Mesenchymal stem cell (in vitro differentiated cells and primary cell): ENCODE data around the gene CHST12. TPM values are rescaled to one million over a fixed set of nuclear protein-coding genes. Genes with fewer than 3 reads are reported as not detected.

Experiments used
- DNase-seq: peaks from one replicate; pipeline ENCODE4 v3.0.0-alpha.2; 2013
- H2AFZ ChIP-seq: one replicate; pipeline ENCODE4 v1.6.1; 2013; ENCODE audit warnings: low read depth, mild to moderate bottlenecking, control low read depth, inconsistent platforms, low read length, moderate library complexity
- H2AK5ac ChIP-seq: 2 replicates; pipeline ENCODE4 v1.6.1; 2013; ENCODE audit warnings: low read length, moderate library complexity, mild to moderate bottlenecking, inconsistent platforms; ENCODE audit not compliant: severe bottlenecking
- H2BK120ac ChIP-seq: one replicate; pipeline ENCODE4 v1.6.1; 2013; ENCODE audit warnings: low read depth, mild to moderate bottlenecking, inconsistent platforms, low read length, moderate library complexity
- H2BK12ac ChIP-seq, 2 experiments: one replicate each; pipeline ENCODE4 v1.6.1; 2013; ENCODE audit warnings: inconsistent platforms in 2 of 2, low read length in 2 of 2, mild to moderate bottlenecking in 2 of 2, moderate library complexity in 2 of 2, control low read depth in 1 of 2
- H2BK15ac ChIP-seq: one replicate; pipeline ENCODE4 v1.6.1; 2013; ENCODE audit warnings: mild to moderate bottlenecking, low read depth, inconsistent platforms; ENCODE audit not compliant: poor library complexity, severe bottlenecking
- H2BK5ac ChIP-seq: 2 replicates; pipeline ENCODE4 v1.6.1; 2013; ENCODE audit warnings: low read depth, mild to moderate bottlenecking, low read length, control low read depth, inconsistent platforms; ENCODE audit not compliant: poor library complexity, severe bottlenecking
- H3K14ac ChIP-seq, 2 experiments: one replicate each; pipeline ENCODE4 v1.6.1; 2013; ENCODE audit warnings: inconsistent platforms in 2 of 2, low read length in 2 of 2, control low read depth in 1 of 2, mild to moderate bottlenecking in 1 of 2, moderate library complexity in 1 of 2
- H3K18ac ChIP-seq, 2 experiments: one replicate each; pipeline ENCODE4 v1.6.1; 2013; ENCODE audit warnings: inconsistent platforms in 2 of 2, low read length in 2 of 2, control low read depth in 1 of 2, low read depth in 1 of 2, mild to moderate bottlenecking in 1 of 2
- H3K23ac ChIP-seq, 2 experiments: one replicate each; pipeline ENCODE4 v1.6.1; 2013; ENCODE audit warnings: inconsistent platforms in 2 of 2, low read length in 2 of 2, mild to moderate bottlenecking in 2 of 2, moderate library complexity in 2 of 2, control low read depth in 1 of 2
- H3K27ac ChIP-seq: 2 replicates; pipeline ENCODE4 v1.5.1; 2013; ENCODE audit warnings: mild to moderate bottlenecking, moderate library complexity, low read length, control low read depth, inconsistent platforms; ENCODE audit not compliant: poor library complexity, severe bottlenecking
- H3K27me3 ChIP-seq, 2 experiments: 2 replicates each; pipeline versions ENCODE4 v1.6.1 to v1.7.0; 2013; ENCODE audit warnings: low read length in 2 of 2, mild to moderate bottlenecking in 2 of 2, moderate library complexity in 2 of 2, control low read depth in 1 of 2, inconsistent platforms in 1 of 2; ENCODE audit not compliant: control insufficient read depth in 1 of 2, insufficient read depth in 1 of 2
- H3K36me3 ChIP-seq, 2 experiments: 2 replicates each; pipeline versions ENCODE4 v1.6.1 to v1.7.0; 2013; ENCODE audit warnings: low read length in 2 of 2, control low read depth in 1 of 2, inconsistent platforms in 1 of 2, low read depth in 1 of 2, mild to moderate bottlenecking in 1 of 2; ENCODE audit not compliant: insufficient read depth in 2 of 2, control insufficient read depth in 1 of 2
- H3K4ac ChIP-seq, 2 experiments: one replicate each; pipeline ENCODE4 v1.6.1; 2013; ENCODE audit warnings: inconsistent platforms in 2 of 2, low read length in 2 of 2, mild to moderate bottlenecking in 2 of 2, moderate library complexity in 2 of 2, control low read depth in 1 of 2, low read depth in 1 of 2
- H3K4me1 ChIP-seq: 2 replicates; pipeline ENCODE4 v1.6.1; 2013; ENCODE audit warnings: low read depth, low read length, control low read depth; ENCODE audit not compliant: control insufficient read depth, insufficient read depth
- H3K4me2 ChIP-seq: 2 replicates; pipeline ENCODE4 v1.6.1; 2013; ENCODE audit warnings: low read length, mild to moderate bottlenecking, inconsistent platforms; ENCODE audit not compliant: poor library complexity, severe bottlenecking
- H3K4me3 ChIP-seq, 2 experiments: 2 replicates each; pipeline versions ENCODE4 v1.5.1 to v1.7.0; 2013; ENCODE audit warnings: low read length in 2 of 2, mild to moderate bottlenecking in 2 of 2, control low read depth in 1 of 2, low read depth in 1 of 2; ENCODE audit not compliant: insufficient read depth in 1 of 2
- H3K79me1 ChIP-seq: replicated peaks from 2 replicates; pipeline ENCODE4 v1.6.1; 2013; ENCODE audit warnings: mild to moderate bottlenecking, control low read depth, low read length, inconsistent platforms; ENCODE audit not compliant: poor library complexity, severe bottlenecking
- H3K9ac ChIP-seq: 2 replicates; pipeline ENCODE4 v1.7.0; 2013; ENCODE audit warnings: mild to moderate bottlenecking, low read length, moderate library complexity
- H3K9me3 ChIP-seq: 2 replicates; pipeline ENCODE4 v1.7.0; 2013; ENCODE audit warnings: mild to moderate bottlenecking, low read length; ENCODE audit not compliant: control insufficient read depth
- H4K8ac ChIP-seq: one replicate; pipeline ENCODE4 v1.6.1; 2013; ENCODE audit warnings: inconsistent platforms, mild to moderate bottlenecking, low read length, moderate library complexity
- H4K91ac ChIP-seq: one replicate; pipeline ENCODE4 v1.6.1; 2013; ENCODE audit warnings: mild to moderate bottlenecking, low read length, inconsistent platforms
- WGBS: methylation state at CpG from one replicate; pipeline ENCODE4 v1.1.7; 2013; ENCODE audit warnings: mixed read lengths; 5-methylcytosine and 5-hydroxymethylcytosine counted together
- polyA plus RNA-seq, 2 experiments: library from polyadenylated mRNA; stranded (reverse); fragments of 200-250 nt; gene quantifications; one replicate each; pipeline ENCODE4 v1.2.3, GENCODE V29; 2013

Gene CHST12
- polyA plus RNA-seq (2013, experiment 1 of 2), result 20.2 TPM
- 20.4 TPM for polyA plus RNA-seq (2013, experiment 2 of 2)

DNA sequence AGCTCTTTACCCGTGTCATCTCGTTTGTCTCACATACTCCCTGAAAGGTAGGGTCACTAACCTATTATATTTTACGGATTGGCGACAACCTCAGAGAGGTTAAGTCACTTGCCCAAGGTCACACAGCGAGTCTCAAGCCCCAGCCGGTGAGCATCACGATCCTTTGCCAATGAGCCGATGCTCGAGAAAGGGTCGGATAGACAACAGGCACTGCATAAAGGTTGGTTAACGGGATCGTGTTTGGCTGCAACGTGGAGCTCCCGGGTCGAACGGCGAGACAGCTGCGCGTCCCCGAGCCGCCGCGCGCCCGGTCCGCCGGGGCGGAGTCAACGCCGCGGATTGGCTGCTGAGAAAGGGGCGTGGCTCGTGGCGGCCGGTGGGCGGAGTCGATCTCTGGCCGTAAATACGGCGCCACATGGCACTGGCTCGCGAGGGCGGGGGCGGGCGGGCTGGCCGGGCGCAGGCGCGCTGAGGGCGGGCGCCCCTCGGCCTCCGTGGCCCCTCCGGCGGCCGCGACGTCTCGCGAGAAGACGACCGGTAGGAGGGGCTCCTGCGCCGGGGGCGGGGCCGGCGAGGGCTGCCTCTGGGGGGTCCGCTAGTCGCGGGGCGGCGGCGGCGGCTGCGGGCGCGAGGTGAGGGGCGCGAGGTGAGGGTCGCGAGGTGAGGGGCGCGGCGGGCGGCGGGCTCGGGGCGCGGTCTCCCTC is at the start of gene CHST12:
TSS of gene CHST12 (plus strand) at position 598 of the 704 bp plus-strand sequence. CDS start 29,029 bp downstream, outside the sequence.
- Histone ChIP-seq H3K4me2 (peak within 1 kb of the TSS; percentile 99), H2BK120ac (peak within 1 kb of the TSS; percentile 85), H2BK15ac (peak within 1 kb of the TSS; percentile 94), H3K27ac (no peak within 1 kb of the TSS), H3K9me3 (no peaks in the 10 kb centered on the region), H2BK5ac (no peak within 1 kb of the TSS), H3K9ac (peak within 1 kb of the TSS; percentile 86), H2AFZ (peak within 1 kb of the TSS; percentile 70), H3K4ac (peak within 1 kb of the TSS; percentile 75 to 81), H4K8ac (peak within 1 kb of the TSS; percentile 85), H3K36me3 (peaks cover 0 to 7% of the 10 kb centered on the region in 2 experiments), H3K23ac (peak within 1 kb of the TSS in 1 of 2 experiments; percentile 70), H3K4me1 (peaks cover 30% of the 10 kb centered on the region), H2AK5ac (peak within 1 kb of the TSS; percentile 29), H4K91ac (peak within 1 kb of the TSS; percentile 92), H3K4me3 (peak within 1 kb of the TSS; percentile 90 to 97), H2BK12ac (peak within 1 kb of the TSS; percentile 61 to 89), H3K27me3 (no peaks in the 10 kb centered on the region), H3K79me1 (peaks cover 27% of the 10 kb centered on the region), H3K18ac (peak within 1 kb of the TSS; percentile 63 to 83), H3K14ac (peak within 1 kb of the TSS; percentile 36 to 76)
- peak; percentile 88 for DNase-seq
- WGBS, result 3% methylated on average over 46 of the region's 89 CpGs

GRCh38 chr7:2353936-2354185 is 49.5 kb upstream of the CHST12 start:
- Histone ChIP-seq H2AK5ac (no peak overlapping the region), H2BK15ac (no peak overlapping the region), H2BK5ac (peak overlapping the region; percentile 100), H2BK120ac (peak overlapping the region; percentile 96), H2AFZ (peak overlapping the region; percentile 88), H4K8ac (peak overlapping the region; percentile 99), H3K14ac (peak overlapping the region in 1 of 2 experiments; percentile 85), H3K23ac (peak overlapping the region in 1 of 2 experiments; percentile 51), H3K9ac (peak overlapping the region; percentile 100), H3K4me3 (peak overlapping the region; percentile 60 to 96), H3K79me1 (peaks cover 14% of the 10 kb centered on the region), H3K27me3 (no peaks in the 10 kb centered on the region), H3K36me3 (peaks cover 14 to 16% of the 10 kb centered on the region in 2 experiments), H3K9me3 (no peaks in the 10 kb centered on the region), H3K4me2 (peak overlapping the region; percentile 90), H3K4ac (peak overlapping the region; percentile 84 to 95), H2BK12ac (no peak overlapping the region), H3K18ac (peak overlapping the region; percentile 80 to 92), H3K27ac (peak overlapping the region; percentile 100), H3K4me1 (peaks cover 15% of the 10 kb centered on the region), H4K91ac (peak overlapping the region; percentile 96)
- peak; percentile 92 for DNase-seq
- WGBS, result under 1% methylated on average over 26 of the region's 26 CpGs

DNA sequence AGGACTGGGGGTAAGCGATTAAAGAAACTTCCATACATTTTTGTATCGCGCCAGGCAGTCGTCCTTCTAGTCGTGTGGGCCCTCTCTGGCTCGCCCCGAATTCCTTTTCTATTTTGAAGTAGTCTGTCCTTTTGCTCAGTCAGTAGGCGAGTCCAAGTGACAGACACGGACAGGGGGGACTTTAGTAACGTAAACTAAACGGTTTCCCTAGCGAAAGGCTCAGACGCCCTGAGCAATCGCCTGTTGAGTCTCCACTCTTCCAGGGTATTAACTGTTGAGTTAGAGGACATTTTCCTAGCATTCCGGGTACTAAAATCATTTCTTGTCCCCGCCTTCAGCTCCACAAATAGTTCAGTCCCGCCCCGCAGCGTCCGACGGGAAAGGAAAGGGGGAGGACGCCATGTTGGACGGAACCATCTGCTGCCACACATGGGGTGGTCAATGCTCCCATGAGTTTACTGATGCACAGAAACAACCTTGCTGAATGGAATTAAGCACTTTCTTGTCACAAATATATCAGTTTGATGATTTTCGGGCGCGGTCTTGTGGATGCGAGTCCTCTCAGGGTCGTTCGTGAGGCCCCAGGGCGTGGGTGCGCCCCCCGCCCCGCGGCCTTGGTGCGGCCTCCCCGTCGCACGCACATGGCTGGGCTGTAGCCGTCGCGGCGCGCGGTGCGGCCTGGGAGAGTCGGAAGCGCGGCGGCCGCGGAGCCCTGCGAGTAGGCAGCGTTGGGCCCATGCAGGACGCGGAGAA is 49.0 kb upstream of the CHST12 start, which contains the start of gene EIF3B:
TSS of gene EIF3B (plus strand) at position 642 of the 753 bp plus-strand sequence. CDS start at position 737, 95 bp downstream.
- peak within 1 kb of the TSS in 1 of 2 experiments; percentile 85 for H3K14ac ChIP-seq

More for the DNA sequence above, 49.0 kb upstream of the CHST12 start, which contains the start of gene EIF3B:
- Histone ChIP-seq H2AFZ (peak within 1 kb of the TSS; percentile 88), H2BK5ac (peak within 1 kb of the TSS; percentile 100), H3K9me3 (no peaks in the 10 kb centered on the region), H4K91ac (peak within 1 kb of the TSS; percentile 96), H3K9ac (peak within 1 kb of the TSS; percentile 100), H2AK5ac (no peak within 1 kb of the TSS), H3K23ac (peak within 1 kb of the TSS; percentile 51 to 94), H3K27me3 (no peaks in the 10 kb centered on the region), H3K4me2 (peak within 1 kb of the TSS; percentile 90), H2BK120ac (peak within 1 kb of the TSS; percentile 96), H3K27ac (peak within 1 kb of the TSS; percentile 100), H3K4ac (peak within 1 kb of the TSS; percentile 84 to 95), H2BK12ac (peak within 1 kb of the TSS in 1 of 2 experiments; percentile 80), H3K4me1 (peaks cover 15% of the 10 kb centered on the region), H3K4me3 (peak within 1 kb of the TSS; percentile 96 to 99), H4K8ac (peak within 1 kb of the TSS; percentile 99), H2BK15ac (peak within 1 kb of the TSS; percentile 84), H3K36me3 (peaks cover 18 to 19% of the 10 kb centered on the region in 2 experiments), H3K18ac (peak within 1 kb of the TSS; percentile 80 to 92), H3K79me1 (peaks cover 14% of the 10 kb centered on the region)
- DNase-seq, result peak; percentile 97
- WGBS, result under 1% methylated on average over 32 of the region's 55 CpGs
